ENCODE measurements around the gene PKP4. TPM values are rescaled to one million over a fixed set of nuclear protein-coding genes. Genes with fewer than 3 reads are reported as not detected.
"Not testable (repeated sequence)": the region's sequence is repeated elsewhere in the genome, so short reads cannot be mapped to it uniquely, and the experiment has no call there.

PKP4 gene
- total and polyA plus RNA-seq, 11 donors: 17.6 to 66.7 (median 49.0) TPM

GRCh38 chr2:158467248-158467647, 10.5 kb downstream of the PKP4 start:
- intact Hi-C loops (cut with DNase I): loop anchor here in 1 of 10 donors (10.0 kb wide), 1 partner anchor 128 kb away; no protein-coding TSS in a partner anchor
- no peak for DNase-seq
- TF ChIP-seq POLR2A (IDR thresholded peaks at IDR 0.05) (no peak), CTCF (IDR thresholded peaks at IDR 0.05) (no peak)
- H3K27ac ChIP-seq: no peak overlapping the region
- no peak overlapping the region for H3K4me3 ChIP-seq
- H3K4me1 ChIP-seq: peaks cover 0 to 8% (median 2%) of the 10 kb centered on the region in 12 donors
- H3K27me3 ChIP-seq: no peaks in the 10 kb centered on the region
- no peak for ATAC-seq
- H3K36me3 ChIP-seq: peaks cover 0 to 11% (median 0%) of the 10 kb centered on the region in 9 donors
- no peaks in the 10 kb centered on the region for H3K9me3 ChIP-seq
- whole genome bisulfite sequencing, 4 donors: 88 to 96% (median 91%) methylated on average over 4 of the region's 4 CpGs

- WGBS, 4 donors: 95 to 99% (median 98%) methylated on average over 3 of the region's 3 CpGs
- H3K36me3 ChIP-seq: peaks cover 0 to 17% (median 0%) of the 10 kb centered on the region in 9 donors
- not testable (repeated sequence) for H3K4me3 ChIP-seq, H3K27ac ChIP-seq, DNase-seq, H3K27me3 ChIP-seq, H3K9me3 ChIP-seq, ATAC-seq
- intact Hi-C loops (cut with DNase I): loop anchor here in 1 of 10 donors (10.0 kb wide), 1 partner anchor 122 kb away; no protein-coding TSS in a partner anchor
- peaks cover 0 to 26% (median 14%) of the 10 kb centered on the region in 12 donors for H3K4me1 ChIP-seq
Observed at GRCh38 chr2:158472829-158473228, 16.1 kb downstream of the PKP4 start.

GRCh38 chr2:158473300-158473699, 16.5 kb downstream of the PKP4 start:
- not testable (repeated sequence) for ATAC-seq, DNase-seq, H3K27ac ChIP-seq, H3K4me3 ChIP-seq, H3K9me3 ChIP-seq, H3K27me3 ChIP-seq
- WGBS, 4 donors: 95 to 99% (median 98%) methylated on average over 3 of the region's 3 CpGs
- Histone ChIP-seq H3K4me1 (peaks cover 3 to 31% (median 17%) of the 10 kb centered on the region in 12 donors), H3K36me3 (peaks cover 0 to 17% (median 0%) of the 10 kb centered on the region in 9 donors)
- intact Hi-C loops (cut with DNase I): loop anchor here in 1 of 10 donors (10.0 kb wide), 1 partner anchor 122 kb away; no protein-coding TSS in a partner anchor

- TF ChIP-seq POLR2A (IDR thresholded peaks at IDR 0.05): no peak
- TF ChIP-seq CTCF (IDR thresholded peaks at IDR 0.05): no peak
- WGBS, 4 donors: 77 to 83% (median 80%) methylated on average over 8 of the region's 8 CpGs
- intact Hi-C loops (cut with DNase I): loop anchor here in 1 of 10 donors (10.0 kb wide), 1 partner anchor 121 kb away; no protein-coding TSS in a partner anchor
Observed at GRCh38 chr2:158473719-158474392, 17.1 kb downstream of the PKP4 start.

GRCh38 chr2:158474526-158475011, 17.8 kb downstream of the PKP4 start:
- DNase-seq, H3K27me3 ChIP-seq, ATAC-seq, H3K27ac ChIP-seq, H3K9me3 ChIP-seq, H3K4me3 ChIP-seq: not testable (repeated sequence)
- H3K36me3 ChIP-seq: peaks cover 0 to 14% (median 0%) of the 10 kb centered on the region in 9 donors
- intact Hi-C loops (cut with DNase I): loop anchor here in 1 of 10 donors (10.0 kb wide), 1 partner anchor 120 kb away; no protein-coding TSS in a partner anchor
- H3K4me1 ChIP-seq: peaks cover 3 to 39% (median 24%) of the 10 kb centered on the region in 12 donors
- 82 to 90% (median 88%) methylated on average over 3 of the region's 3 CpGs for WGBS, 4 donors

More at GRCh38 chr2:158473719-158474392, 17.1 kb downstream of the PKP4 start:
- ATAC-seq (no peak), DNase-seq (no peak)
- Histone ChIP-seq H3K27me3 (no peaks in the 10 kb centered on the region), H3K4me1 (peaks cover 3 to 35% (median 21%) of the 10 kb centered on the region in 12 donors), H3K36me3 (peaks cover 0 to 17% (median 0%) of the 10 kb centered on the region in 9 donors), H3K9me3 (peaks cover 0 to 9% (median 0%) of the 10 kb centered on the region in 12 donors), H3K4me3 (no peak overlapping the region), H3K27ac (no peak overlapping the region)
